GM12878 (cell line): ENCODE data around the gene IP6K3. TPM values are rescaled to one million over a fixed set of nuclear protein-coding genes. Genes with fewer than 3 reads are reported as not detected.
A peak's percentile ranks its signal among the peaks of the same experiment; 100 is the strongest.

ENCODE experiments used
- ATAC-seq: fragments of 200-7000 bp; cut with Tn5 transposase; 3 replicates; pipeline ENCODE4 v1.9.1; 2020; ENCODE audit warnings: mild to moderate bottlenecking, moderate library complexity
- BruUV-seq: library from RNA; stranded (reverse); fragments of 400-500 nt; replicated peaks from 2 replicates; lab custom pipeline; 2021; lab: Mats Ljungman, UMichigan
- CTCF ChIA-PET: fragments of 300-600 bp; sonication (Branson Sonifier 250); formaldehyde crosslinking; extraction: SDS; loops from one replicate; lab custom pipeline; 2021; ENCODE audit warnings: inconsistent platforms; lab: Yijun Ruan, JAX
- POLR2A ChIA-PET: fragments of 350-600 bp; formaldehyde crosslinking; extraction: SDS; loops from one replicate; lab custom pipeline; 2021; ENCODE audit warnings: inconsistent platforms; lab: Charles Lee
- RAD21 ChIA-PET: fragments of 300-600 bp; sonication (Branson Sonifier 250); formaldehyde crosslinking; loops from one replicate; lab custom pipeline; 2023; ENCODE audit warnings: antibody characterized with exemption; ENCODE audit not compliant: unreplicated experiment; lab: Charles Lee
- SMC1A ChIA-PET: fragments of 300-600 bp; sonication (Branson Sonifier 250); formaldehyde crosslinking; loops from one replicate; lab custom pipeline; 2023; ENCODE audit not compliant: unreplicated experiment, uncharacterized antibody; lab: Charles Lee
- DNase-seq: peaks from one replicate; pipeline ENCODE4 v3.0.0-alpha.2; 2011; ENCODE audit warnings: low read depth, low spot score
- FAIRE-seq: peaks from 3 replicates; lab custom pipeline; 2011; peaks lifted over from hg19 to GRCh38; lab: Jason Lieb, UNC
- H2AFZ ChIP-seq: 2 replicates; pipeline ENCODE4 v1.6.0; 2011; ENCODE audit warnings: low read depth, low read length, control low read depth; ENCODE audit not compliant: control insufficient read depth
- H3K27ac ChIP-seq: 2 replicates; pipeline ENCODE4 v1.5.1; 2011; ENCODE audit warnings: control low read depth; ENCODE audit not compliant: control insufficient read depth, insufficient read depth
- H3K27me3 ChIP-seq, 2 experiments: replicated peaks in 1 of 2; 2 replicates each; pipeline versions ENCODE4 v1.6.0 to v1.6.1; 2011; ENCODE audit warnings: low read length in 1 of 2; ENCODE audit not compliant: control insufficient read depth in 2 of 2, insufficient read depth in 2 of 2
- H3K36me3 ChIP-seq, 2 experiments: 2 replicates each; pipeline ENCODE4 v1.5.1; 2011; ENCODE audit warnings: low read length in 1 of 2; ENCODE audit not compliant: control insufficient read depth in 2 of 2, insufficient read depth in 2 of 2
- H3K4me1 ChIP-seq: 2 replicates; pipeline ENCODE4 v1.6.1; 2011; ENCODE audit warnings: mild to moderate bottlenecking, low read length, moderate library complexity, mixed read lengths; ENCODE audit not compliant: control insufficient read depth, insufficient read depth
- H3K4me2 ChIP-seq: 2 replicates; pipeline ENCODE4 v1.6.0; 2011; ENCODE audit warnings: control low read depth; ENCODE audit not compliant: control insufficient read depth, insufficient read depth
- H3K4me3 ChIP-seq: fragments of 200-600 bp; sonication (generic); 2 replicates; pipeline ENCODE4 v1.5.1; 2016
- H3K79me2 ChIP-seq: 2 replicates; pipeline ENCODE4 v1.6.0; 2011; ENCODE audit warnings: low read length; ENCODE audit not compliant: control insufficient read depth, insufficient read depth
- H3K9ac ChIP-seq: 2 replicates; pipeline ENCODE4 v1.8.0; 2011; ENCODE audit warnings: low read length, control low read depth, mixed read lengths; ENCODE audit not compliant: control insufficient read depth, insufficient read depth
- H3K9me3 ChIP-seq: replicated peaks from 3 replicates; pipeline ENCODE4 v1.5.1; 2011; ENCODE audit warnings: mild to moderate bottlenecking, low read length; ENCODE audit not compliant: control insufficient read depth, insufficient read depth
- H4K20me1 ChIP-seq: 2 replicates; pipeline ENCODE4 v1.6.0; 2011; ENCODE audit not compliant: control insufficient read depth, insufficient read depth
- BHLHE40 ChIP-seq, 2 experiments: fragments of 450-650 bp in 1 of 2; IDR thresholded peaks; 2 replicates each; pipeline ENCODE4 v1.6.1; 2011 to 2017; ENCODE audit warnings: low read depth in 2 of 2, borderline replicate concordance in 1 of 2, improper control_type of control experiment in 1 of 2, low read length in 1 of 2, mild to moderate bottlenecking in 1 of 2
- HDGF ChIP-seq: fragments of 450-650 bp; IDR thresholded peaks from 2 replicates; pipeline ENCODE4 v1.6.1; 2016; ENCODE audit warnings: antibody characterized with exemption
- RAD21 ChIP-seq: IDR thresholded peaks from 2 replicates; pipeline ENCODE4 v1.6.1; 2011; ENCODE audit warnings: mild to moderate bottlenecking, low read depth, low read length, moderate library complexity; ENCODE audit not compliant: insufficient read depth
- RUNX3 ChIP-seq: IDR thresholded peaks from 2 replicates; pipeline ENCODE4 v1.6.1; 2012; ENCODE audit warnings: low read length, inconsistent platforms
- SIN3A ChIP-seq: IDR thresholded peaks from 2 replicates; pipeline ENCODE4 v1.6.1; 2012; ENCODE audit warnings: low read depth, low read length, improper control_type of control experiment
- SMAD5 ChIP-seq: IDR thresholded peaks from 2 replicates; pipeline ENCODE4 v1.6.1; 2016; ENCODE audit warnings: antibody characterized with exemption, low read depth
- SMC3 ChIP-seq: IDR thresholded peaks from 2 replicates; pipeline ENCODE4 v1.6.1; 2011; ENCODE audit warnings: low read length, improper control_type of control experiment, borderline replicate concordance
- SREBF2 ChIP-seq: IDR thresholded peaks from 2 replicates; pipeline ENCODE4 v1.6.1; 2012; ENCODE audit warnings: mild to moderate bottlenecking, low read length
- WGBS: methylation state at CpG from one replicate; pipeline ENCODE4 v1.1.6; 2016; ENCODE audit warnings: low lambda C conversion rate; ENCODE audit not compliant: insufficient replicate concordance, insufficient coverage; ENCODE audit errors: missing lambda C conversion rate; 5-methylcytosine and 5-hydroxymethylcytosine counted together
- in situ Hi-C: fragments of 300-500 bp; cut with MboI; formaldehyde crosslinking; loops from 9 replicates; pipeline ENCODE4 v1.14.3; 2018; ENCODE audit warnings: mixed read lengths
- intact Hi-C: fragments of 100-400 bp; cut with micrococcal nuclease; formaldehyde crosslinking; loops from one replicate; pipeline ENCODE4 v1.14.2; 2022; ENCODE audit not compliant: unreplicated experiment
- polyA plus RNA-seq, 11 experiments: library from polyadenylated mRNA; depleted of rRNA in 4 of 11; unstranded in 6 of 11; stranded (reverse) in 5 of 11; fragments of >200 nt; fragmentation: Nextera tagmentation in 4 of 11; fragmentation: Illumina TruSeq in 1 of 11; extraction: Ambion mirVana in 4 of 11; extraction: Trizol in 1 of 11; gene quantifications; 1 replicate in 1 of 11; 2 replicates in 10 of 11; pipeline versions ENCODE4 v1.2.1 to v1.2.3, GENCODE V29; 2011 to 2016; ENCODE audit warnings: inconsistent platforms in 2 of 11, missing spikeins in 2 of 11, low read depth in 1 of 11
- total RNA-seq, 4 experiments: library from RNA; depleted of rRNA in 3 of 4; stranded (reverse); fragments of >200 nt in 3 of 4; fragmentation: Illumina TruSeq in 1 of 4; extraction: Trizol in 1 of 4; gene quantifications; 2 replicates each; pipeline versions ENCODE4 v1.2.1 to v1.2.3, GENCODE V29; 2013 to 2021
- TF ChIP-seq, protein P1 (sequence below), 3 experiments: IDR thresholded peaks in 2 of 3; conservative IDR thresholded peaks in 1 of 3; 2 replicates each; pipeline ENCODE4 v1.5.1; 2011; ENCODE audit warnings: low read depth in 3 of 3, low read length in 3 of 3, mild to moderate bottlenecking in 3 of 3, control low read depth in 2 of 3, moderate library complexity in 2 of 3, inconsistent platforms in 1 of 3, mixed read lengths in 1 of 3; ENCODE audit not compliant: control insufficient read depth in 2 of 3, insufficient read depth in 1 of 3; ENCODE audit errors: extremely low read depth in 1 of 3

The IP6K3 gene
- total and polyA plus RNA-seq, 10 of the 15 experiments (the other 5 are each of a cell fraction or from before 2014, with no cell fraction given): 0.02 to 0.15 (median 0.09) TPM; not detected in 7

GRCh38 chr6:33744001-33744848 lies 2.5 kb downstream of the IP6K3 start:
- no peak for TF ChIP-seq SREBF2
- TF ChIP-seq SMAD5: no peak
- TF ChIP-seq, protein P1, sequence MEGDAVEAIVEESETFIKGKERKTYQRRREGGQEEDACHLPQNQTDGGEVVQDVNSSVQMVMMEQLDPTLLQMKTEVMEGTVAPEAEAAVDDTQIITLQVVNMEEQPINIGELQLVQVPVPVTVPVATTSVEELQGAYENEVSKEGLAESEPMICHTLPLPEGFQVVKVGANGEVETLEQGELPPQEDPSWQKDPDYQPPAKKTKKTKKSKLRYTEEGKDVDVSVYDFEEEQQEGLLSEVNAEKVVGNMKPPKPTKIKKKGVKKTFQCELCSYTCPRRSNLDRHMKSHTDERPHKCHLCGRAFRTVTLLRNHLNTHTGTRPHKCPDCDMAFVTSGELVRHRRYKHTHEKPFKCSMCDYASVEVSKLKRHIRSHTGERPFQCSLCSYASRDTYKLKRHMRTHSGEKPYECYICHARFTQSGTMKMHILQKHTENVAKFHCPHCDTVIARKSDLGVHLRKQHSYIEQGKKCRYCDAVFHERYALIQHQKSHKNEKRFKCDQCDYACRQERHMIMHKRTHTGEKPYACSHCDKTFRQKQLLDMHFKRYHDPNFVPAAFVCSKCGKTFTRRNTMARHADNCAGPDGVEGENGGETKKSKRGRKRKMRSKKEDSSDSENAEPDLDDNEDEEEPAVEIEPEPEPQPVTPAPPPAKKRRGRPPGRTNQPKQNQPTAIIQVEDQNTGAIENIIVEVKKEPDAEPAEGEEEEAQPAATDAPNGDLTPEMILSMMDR (IDR thresholded peaks at IDR 0.05 in 2 of 3, conservative IDR thresholded peaks at IDR 0.05 in 1 of 3; ENCODE audit: control insufficient read depth in 2 of 3, extremely low read depth in 1 of 3, insufficient read depth in 1 of 3, low read depth in 3 of 3, low read length in 3 of 3): peak; percentile 90 to 97 (median 91)
- no peak for TF ChIP-seq BHLHE40 (IDR thresholded peaks at IDR 0.05; ENCODE audit: borderline replicate concordance in 1 of 2, low read depth in 2 of 2, low read length in 1 of 2)
- TF ChIP-seq SMC3: peak; percentile 79
- TF ChIP-seq SIN3A: no peak
- TF ChIP-seq HDGF: 0 out of 2 replicates have a peak, but pooled peaks have one; percentile 44
- TF ChIP-seq RUNX3: peak; percentile 38; the same call in 1 of the 2 replicates
- peak; percentile 62 for TF ChIP-seq RAD21
- SMC1A ChIA-PET: interaction anchor here (0.7 to 1.0 kb wide), 2 partner anchors 31 to 33 kb away, joined by 3 read pairs; partner anchors contain the start of gene UQCC2

More at GRCh38 chr6:33744001-33744848, 2.5 kb downstream of the IP6K3 start:
- 22% methylated on average over 11 of the region's 11 CpGs for WGBS
- RAD21 ChIA-PET: interaction anchor here (0.6 to 1.5 kb wide), 5 partner anchors 29 to 532 kb away, joined by 3 to 5 read pairs (median 3); partner anchors contain the start of gene UQCC2
- POLR2A ChIA-PET: interaction anchor here (0.5 to 0.6 kb wide), 2 partner anchors 162 to 1482 kb away, joined by 5 to 7 read pairs; no protein-coding TSS in a partner anchor
- H3K27ac ChIP-seq: no peak overlapping the region
- in situ Hi-C loops: no loop called here
- BruUV-seq: no TSS peak
- H3K4me2 ChIP-seq: no peak overlapping the region
- FAIRE-seq (peak; percentile 97), ATAC-seq (peak; percentile 94), DNase-seq (no peak)
- CTCF ChIA-PET: interaction anchor here (0.6 to 7.2 kb wide), 22 partner anchors 11 to 1354 kb away, joined by 3 to 46 read pairs (median 4); partner anchors contain the start of gene UQCC2
- H4K20me1 ChIP-seq: no peaks in the 10 kb centered on the region
- H3K79me2 ChIP-seq: no peaks in the 10 kb centered on the region
- intact Hi-C loops: loop anchor here (1.0 kb wide), 2 partner anchors 159 to 410 kb away; no protein-coding TSS in a partner anchor
- no peak overlapping the region for H3K9ac ChIP-seq
- no peaks in the 10 kb centered on the region for H3K4me1 ChIP-seq
- no peak overlapping the region for H2AFZ ChIP-seq
- no peaks in the 10 kb centered on the region; a peak in 2 of 4 replicates for H3K27me3 ChIP-seq
- H3K9me3 ChIP-seq: no peaks in the 10 kb centered on the region
- H3K36me3 ChIP-seq: no peaks in the 10 kb centered on the region
- H3K4me3 ChIP-seq: no peak overlapping the region
